GM19468 (cell line): ENCODE measurements around the gene ATP11A.

ENCODE experiments used
- ATAC-seq: cut with Tn5 transposase; IDR thresholded peaks from one replicate; pipeline ENCODE4 v1.9.1; 2021; ENCODE audit warnings: mild to moderate bottlenecking, moderate library complexity, moderate number of reproducible peaks; ENCODE audit not compliant: unreplicated experiment; ENCODE audit errors: extremely low read depth

Gene ATP11A

DNA sequence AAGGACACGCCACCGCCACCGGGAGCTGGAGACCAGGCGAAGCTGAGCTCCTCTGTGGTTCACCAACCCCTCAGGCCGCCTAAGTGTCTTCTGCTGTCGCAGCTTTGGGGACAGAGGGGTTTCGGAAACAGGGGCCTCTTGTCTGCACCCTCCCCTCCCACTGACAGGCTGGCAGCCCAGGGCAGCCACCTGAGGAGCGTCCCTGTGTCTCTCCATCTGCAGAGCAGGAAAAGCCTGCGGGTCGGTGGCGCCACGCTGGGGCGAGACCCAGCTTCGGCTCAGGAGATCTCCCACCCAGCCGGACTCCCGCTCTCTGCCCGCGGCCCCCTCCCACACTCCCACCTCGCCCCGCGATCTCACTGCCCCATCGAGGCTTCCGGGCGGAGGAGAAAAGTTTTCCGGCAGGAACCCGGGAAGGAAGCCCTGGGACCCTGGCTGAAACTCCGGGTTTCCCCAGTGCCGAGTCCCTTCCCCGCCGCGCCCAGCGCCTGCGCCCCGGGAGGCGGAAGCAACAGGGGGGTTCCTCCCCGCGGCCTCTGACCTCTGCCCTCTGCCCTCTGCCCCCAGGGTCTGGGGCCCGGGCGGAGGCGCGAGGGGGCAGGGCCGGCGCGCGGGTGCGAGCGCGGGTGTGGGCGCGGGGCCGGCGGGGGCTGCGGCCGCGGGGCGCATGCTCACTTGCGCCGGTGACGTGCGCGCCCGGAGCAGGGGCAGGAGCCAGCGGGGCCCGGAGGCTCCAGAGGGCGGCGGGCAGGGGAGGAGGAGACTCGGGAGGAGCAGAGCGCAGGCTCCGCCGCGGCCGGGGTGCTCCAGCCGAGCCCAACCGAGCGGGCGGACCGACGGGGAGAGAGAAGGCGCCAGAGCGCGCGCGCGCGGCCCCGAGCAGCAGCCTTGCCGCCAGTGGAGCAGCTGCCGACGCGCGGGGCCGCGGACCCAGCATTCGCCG, at the start of gene ATP11A:
ATP11A (plus strand) TSS at position 736 of the 943 bp plus-strand sequence. CDS start 379 bp downstream, outside the sequence.
- ATAC-seq = peak; percentile 32

DNA sequence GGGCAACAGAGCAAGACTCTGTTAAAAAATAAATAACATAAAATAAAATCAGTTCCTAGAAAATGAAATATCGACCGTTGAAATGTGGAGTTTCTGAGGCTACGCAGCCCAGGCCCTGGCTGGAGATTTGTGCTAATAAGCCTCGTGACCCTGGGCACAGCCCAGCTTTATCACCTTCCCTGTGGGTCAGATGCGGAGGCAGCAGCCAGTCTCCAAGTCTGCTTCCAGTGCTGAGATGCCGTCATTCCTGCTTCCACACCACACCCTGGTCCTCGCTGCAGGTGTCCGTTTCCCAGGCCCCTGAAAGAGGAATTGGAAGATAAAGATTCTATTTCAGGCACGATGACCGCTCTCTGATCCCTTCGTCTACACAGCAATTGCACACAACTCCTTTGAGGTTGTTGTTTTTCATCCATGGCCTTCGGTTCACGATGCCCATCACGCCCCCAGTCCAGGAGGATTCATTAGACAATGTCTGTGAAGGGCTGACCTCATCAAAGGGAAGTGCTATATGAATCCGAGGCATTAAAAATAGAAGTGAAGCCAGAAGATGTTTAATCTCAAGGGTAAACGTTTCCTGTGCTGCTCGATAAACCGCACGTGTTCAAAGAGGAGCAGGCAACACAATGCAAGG, 48.3 kb upstream of the ATP11A start:
- no peak for ATAC-seq

DNA sequence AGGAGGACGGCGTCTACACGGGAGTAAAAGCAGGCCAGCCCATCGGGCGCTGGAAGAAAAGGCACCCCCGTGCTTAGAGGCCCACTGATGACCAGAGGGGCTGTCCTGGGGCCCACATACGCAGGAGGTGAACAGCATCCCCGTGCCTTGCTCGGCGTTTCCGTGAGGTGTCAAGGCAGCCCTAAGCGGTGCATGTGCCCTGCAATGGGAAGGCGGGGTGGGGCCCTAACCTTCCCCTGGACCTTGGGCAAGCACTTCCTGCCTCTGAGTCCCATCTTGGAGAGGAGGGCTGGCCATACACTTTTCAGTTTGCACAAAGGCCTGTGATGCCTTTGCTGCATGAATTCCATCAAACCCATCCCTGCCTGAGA, 47.8 kb upstream of the ATP11A start:
- no peak for ATAC-seq

DNA sequence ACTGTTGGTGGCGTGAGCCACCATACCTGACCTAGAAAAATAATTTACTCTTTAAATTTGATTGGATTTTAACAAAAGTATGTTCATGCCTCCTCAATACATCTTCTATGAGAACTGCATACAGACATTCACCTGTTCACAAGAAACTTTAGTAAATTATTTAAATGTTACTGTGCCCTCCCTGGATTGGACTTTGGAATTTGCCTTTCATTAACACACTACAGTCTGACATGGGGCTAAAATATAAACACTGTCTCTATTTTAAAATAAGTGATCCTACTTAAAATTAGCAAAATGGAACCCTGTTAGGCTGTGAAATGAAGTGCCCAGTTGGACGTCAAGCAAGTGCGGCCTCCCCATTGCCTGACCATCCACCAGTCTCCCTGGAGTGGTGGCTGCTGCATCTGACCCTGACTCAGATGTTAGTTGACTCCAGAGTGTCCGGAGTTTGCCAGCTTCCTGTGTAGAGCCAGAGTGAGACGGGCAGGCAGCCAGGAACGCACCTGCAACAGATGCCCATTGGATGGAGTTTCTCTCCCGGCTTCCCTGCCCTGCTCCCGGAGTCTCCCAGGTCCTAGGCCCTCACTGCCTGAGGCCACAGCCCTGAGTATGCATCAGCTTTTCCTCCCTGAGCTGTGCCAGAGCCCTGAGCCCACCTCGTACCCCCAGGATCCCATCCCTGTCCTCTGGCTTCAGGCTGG, 45.9 kb upstream of the ATP11A start:
- ATAC-seq = no peak

DNA sequence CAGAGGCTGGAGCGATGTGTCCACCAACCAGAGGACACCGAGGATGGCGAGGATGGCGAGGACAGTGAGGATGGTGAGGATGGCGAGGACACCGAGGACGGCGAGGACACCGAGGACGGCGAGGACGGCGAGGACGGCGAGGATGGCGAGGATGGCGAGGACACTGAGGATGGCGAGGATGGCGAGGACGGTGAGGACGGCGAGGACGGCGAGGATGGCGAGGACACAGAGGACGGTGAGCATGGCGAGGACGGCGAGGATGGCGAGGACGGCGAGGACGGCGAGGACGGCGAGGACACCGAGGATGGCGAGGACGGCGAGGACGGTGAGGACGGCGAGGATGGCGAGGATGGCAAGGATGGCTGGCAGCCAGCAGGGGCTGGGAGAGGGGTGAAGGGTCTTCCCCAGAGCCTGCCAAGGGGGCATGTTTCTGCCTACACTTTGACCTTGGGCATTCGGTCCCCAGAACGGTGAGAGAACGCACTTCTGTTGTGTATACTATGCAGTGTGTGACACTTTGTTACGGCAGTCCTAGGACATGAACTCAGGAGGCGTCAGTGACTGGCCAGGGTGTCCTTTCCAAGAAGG, 44.4 kb upstream of the ATP11A start:
- ATAC-seq = no peak

DNA sequence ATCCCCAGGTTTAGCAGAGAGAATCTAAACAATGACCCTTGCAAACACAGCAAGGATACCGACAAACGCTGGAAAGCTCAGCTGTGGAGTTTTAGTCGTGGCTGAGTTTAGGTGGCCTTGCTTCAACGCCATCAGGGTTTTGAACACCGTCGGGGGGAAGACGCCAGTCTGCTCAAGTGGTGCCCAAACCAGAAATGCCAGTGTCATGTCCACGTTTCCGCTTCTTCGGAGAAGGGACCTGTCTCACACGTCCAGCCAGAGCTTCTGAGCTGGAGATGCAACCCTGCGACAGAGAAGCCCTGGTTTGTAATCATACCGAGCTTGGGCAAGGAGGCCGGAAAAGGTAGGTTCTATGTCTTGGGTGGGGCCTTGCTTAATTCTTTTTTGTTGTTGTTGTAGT, 42.6 kb upstream of the ATP11A start:
- ATAC-seq = no peak

DNA sequence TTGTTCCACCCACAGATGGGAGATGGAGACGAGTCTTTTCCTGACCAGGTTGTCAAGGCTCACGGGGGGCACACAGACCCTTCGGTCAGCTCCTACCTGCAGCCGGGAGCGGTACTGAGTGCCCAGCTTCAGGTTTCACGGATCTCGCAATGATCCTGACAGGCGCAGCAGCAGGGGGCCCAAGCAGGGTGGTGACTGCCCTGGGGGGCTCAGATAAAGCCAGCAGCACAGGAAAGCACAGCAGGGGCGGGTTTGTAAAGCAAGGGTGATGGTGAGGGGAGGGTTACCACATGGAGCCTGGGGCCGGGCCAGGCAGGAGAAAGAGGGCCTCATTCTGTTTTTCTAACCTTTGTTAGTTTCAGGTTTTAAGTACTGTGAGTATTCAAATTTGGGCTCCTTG, 41.7 kb upstream of the ATP11A start:
- no peak for ATAC-seq

DNA sequence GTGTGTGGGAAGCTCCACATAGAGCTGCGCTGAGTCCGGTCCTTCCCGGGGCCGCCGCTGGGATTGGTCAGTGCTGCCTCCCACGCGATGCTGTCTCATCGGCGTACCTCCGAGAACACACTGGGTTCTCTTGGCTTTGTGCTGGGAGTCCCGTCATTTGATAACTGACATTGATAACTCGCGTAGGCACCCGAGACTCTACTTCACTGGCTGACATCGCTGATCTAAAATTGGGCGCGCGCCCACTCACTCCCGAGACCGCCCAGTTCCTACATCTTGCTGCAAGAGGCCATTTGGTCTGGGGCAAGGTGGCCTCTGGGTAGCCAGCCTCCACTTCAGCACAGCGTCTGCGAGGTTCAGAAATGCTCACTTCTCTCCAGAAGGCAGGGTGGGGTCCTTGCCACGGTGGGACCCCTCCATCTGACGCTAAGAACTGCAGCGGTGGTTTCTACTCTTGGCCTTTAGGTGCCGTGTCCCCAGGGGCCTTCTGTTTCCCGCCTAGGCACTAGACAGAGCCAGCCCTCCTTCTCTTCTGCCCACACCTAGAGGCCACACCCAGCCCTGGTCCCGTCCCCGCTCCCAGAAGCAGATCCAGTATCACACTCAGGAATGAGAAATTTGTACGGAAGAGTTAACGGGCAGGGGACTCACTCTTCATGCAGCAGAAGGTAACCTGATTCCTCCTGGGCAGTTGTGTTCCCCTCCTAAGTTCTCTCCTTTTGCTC, 40.7 kb upstream of the ATP11A start:
- ATAC-seq = no peak

DNA sequence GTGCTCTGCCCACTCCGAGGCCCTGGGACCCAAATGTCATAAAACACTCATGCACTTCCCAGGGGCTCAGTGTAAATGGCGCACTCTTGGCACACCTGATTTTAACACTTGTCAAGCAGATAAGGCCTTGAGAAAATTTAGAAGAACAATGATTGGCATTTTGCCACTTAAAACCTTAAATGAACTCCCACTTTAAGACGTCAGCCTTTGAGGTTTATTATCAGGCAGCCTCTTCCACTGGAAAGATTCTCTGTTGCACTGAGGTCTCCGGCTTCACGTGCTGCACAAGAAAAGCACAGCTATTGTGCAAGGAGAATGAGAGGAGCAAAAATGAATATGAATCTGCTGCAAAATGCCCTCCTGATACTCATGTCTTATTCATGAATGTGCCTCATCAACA, 38.5 kb upstream of the ATP11A start:
- no peak for ATAC-seq

DNA sequence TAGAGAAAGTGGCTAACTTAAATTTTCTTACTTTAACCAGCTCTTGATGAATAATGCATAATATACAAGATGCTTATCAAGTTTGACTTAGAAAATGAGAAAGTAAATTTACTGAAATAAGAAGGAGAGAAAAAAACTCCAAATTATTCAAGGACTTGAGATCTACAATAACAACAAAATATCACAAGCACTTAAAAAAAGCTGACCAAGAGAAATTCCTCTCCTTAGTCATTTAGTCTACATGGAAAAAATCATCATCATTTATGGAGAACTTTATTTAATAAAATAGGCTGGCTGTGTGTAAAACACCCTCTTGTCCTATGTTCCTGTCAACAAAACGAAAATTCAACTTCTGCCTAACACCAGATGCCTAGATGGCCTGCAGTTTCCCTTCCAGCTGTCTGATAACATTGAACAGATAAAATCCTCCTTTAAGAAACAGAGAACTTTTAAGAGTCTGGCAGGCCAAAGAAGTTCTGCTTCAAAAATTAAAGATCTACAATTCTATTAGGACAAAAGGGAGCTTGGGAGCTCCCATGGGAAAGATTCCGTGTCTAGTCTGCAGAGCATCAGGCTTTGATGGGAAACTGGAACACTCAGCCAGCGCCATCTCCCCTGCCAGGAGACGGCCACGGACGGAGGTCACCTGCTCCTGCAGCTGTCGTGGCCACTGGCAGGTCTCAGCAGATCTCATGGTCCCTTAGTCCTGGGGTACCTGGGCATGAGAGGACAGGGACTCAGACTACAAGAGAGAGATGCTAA, 37.9 kb upstream of the ATP11A start:
- ATAC-seq = no peak

DNA sequence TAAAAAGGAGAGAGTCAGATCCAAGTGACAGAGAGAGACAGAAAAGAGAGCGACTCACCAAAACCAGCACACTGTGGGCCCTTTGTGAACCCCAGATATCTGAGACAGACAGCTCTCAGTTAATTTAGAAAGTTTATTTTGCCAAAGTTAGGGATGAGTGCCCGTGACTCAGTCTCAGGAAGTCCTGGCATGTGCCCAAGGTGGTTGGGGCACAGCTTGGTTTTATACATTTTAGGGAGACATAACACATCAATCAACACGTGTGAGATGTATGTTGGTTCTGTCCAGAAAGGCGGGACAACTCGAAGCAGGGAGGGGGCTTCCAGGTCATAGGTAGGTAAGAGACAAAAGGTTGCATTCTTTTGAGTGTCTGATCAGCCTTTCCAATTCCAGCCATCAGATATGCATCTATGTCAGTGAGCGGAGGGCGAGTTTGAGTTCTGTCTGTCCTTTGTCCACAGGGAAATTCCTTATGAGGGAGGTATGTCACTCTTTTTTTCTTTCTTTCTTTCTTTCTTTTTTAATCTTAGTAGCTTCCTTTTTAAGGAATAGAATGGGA, 37.2 kb upstream of the ATP11A start:
- ATAC-seq = no peak

DNA sequence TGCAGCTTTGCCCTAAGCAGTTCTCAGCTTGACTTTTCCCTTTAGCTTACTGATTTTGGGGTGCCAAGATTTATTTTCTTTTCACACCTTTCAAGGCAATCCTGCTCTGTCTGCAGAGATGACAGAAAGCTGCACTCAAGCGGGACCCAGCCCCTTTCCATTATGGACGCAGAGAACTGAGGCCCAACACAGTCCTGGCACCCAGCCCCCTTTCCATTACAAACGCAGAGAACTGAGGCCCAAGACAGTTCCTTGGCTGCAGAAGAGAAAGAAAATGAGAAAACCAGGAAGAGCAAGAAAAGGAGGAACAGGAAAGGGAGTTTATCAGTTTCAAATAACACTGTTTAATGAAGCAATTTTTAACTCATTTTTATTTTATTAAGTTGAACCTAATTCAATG, 36.8 kb upstream of the ATP11A start:
- no peak for ATAC-seq

DNA sequence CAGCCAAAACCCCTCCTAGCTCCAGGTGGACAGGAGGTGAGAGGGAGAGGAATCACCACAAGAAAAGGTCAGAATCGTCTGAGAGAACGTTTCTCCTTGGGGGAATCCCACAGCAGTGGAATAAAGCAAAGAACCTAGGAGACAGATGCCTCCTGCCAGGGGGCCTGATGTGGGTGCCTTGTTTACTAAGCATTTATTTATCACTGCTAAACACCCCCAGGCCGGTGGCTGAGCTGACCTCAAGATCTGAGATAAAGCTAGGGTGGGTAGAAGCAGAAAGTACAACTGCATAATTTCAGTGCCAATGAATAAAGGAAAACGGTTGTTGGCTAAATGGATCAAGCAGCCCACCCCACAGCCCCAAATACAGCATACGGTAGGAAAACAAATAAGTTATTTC, 33.9 kb upstream of the ATP11A start:
- no peak for ATAC-seq

DNA sequence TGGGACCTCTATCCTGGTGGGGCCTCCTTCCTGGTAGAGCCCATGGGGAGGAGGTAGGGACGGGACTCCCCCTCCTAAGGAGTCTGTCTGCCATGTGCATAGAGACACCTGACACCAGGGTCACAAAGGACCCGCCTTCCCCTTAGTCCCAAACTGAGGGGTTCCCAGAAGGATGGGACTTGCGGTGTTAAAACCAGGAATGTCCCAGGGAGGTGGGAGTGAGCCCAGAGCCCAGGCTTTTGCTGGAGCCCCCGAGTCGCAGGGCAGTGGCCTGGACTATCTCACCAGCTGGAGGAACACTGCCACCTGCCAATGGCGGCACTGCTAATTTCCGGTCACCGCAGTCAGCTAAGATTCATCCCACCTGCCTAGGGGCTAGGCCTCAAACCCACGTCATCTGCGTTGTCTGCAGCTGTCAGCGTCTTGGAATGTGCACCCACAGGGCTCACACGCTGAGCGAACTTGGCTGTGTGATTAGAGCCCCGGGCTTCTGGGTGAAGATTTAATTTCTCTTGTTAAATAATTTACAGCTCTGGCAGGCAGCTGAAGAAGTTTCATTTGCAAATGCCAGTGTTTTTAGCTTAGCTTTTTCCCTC, 31.9 kb upstream of the ATP11A start:
- ATAC-seq = no peak

DNA sequence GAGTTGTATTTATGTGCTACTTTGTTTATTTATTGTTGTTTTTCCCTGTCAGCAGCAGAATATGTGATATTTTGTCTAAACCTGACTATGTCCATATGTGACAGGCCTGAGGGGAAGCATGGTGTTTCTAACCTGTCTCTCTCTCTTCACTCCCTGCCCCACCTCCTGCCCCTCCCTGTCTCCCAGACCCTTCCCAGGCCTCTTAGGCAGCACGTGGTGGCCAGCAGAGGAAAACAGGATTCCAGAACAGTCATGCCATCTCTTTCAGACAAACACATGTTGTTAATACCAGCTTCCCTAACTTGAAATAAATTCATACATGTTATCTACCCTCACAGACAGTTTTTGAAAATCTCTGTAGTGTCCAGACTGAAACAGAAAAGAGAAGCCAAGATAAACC, 31.0 kb upstream of the ATP11A start:
- no peak for ATAC-seq

DNA sequence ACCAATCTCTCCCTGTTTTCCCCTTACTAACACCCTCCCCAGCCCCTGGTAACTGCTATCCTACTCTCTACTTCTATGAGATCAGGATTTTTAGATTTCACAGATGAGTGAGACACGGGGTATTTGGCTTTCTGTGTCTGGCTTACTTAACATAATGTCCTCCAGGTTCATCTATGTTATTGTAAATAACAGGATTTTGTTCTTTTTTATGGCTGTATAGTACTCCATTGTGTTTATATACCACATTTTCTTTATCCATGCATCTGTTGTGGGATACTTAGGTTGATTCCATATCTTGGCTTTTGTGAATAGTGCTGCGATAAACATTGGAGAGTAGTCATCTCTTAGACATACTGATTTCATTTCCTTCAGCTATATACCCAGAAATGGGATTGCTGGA, 28.5 kb upstream of the ATP11A start:
- no peak for ATAC-seq

DNA sequence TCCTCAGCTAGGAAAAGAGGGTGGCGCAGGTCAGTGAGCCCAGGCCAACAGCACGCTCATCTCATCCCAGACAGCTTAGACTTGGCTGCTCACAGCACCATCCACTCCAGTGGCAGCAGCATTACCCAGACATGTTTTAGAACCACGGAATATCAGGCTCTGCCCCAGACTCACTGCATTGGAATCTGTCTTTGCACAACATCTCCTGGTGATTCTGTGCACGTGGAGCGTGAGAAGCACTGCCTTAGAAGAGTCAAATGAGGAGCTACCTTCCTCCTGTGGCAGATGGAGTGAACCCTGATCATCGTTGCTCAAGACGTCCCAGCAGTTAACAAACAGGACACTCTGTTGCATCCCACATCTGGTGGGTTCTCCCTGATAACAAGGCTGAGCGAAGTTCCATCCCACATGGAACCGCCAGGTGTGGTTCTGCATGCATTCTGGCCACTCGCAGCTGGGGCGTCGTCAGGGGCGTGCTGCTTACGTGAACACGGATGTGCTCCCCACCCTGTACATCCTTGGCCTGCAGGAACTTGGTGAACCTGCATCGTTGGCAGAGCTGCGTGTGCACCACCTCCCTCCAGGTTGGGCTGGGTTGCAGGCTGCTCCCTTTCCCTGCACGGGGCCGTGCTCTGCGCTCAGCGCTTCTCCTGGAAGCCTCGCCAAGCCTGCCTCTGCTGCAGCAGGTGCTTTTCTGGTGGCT, 25.2 kb upstream of the ATP11A start:
- no peak for ATAC-seq

DNA sequence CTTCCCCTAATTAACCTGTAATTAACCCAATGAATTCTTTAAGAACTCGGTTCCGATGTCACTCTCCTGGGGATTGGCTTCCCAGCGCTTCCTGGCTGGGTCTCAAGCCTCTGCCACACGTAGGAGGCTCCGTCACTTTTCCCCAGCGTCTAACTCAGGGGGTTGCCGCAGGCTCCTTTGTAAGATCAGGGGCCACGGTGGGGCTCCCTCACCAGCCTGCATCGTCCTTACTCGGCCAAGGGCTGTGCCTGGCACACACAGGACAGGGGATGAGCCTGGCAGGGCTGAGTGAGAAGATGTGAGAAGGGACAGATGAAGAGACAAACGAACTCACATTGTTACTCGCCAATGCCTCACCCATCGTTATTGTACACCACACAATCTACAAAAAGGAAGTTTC, 20.9 kb upstream of the ATP11A start:
- no peak for ATAC-seq
